ENCODE data around the gene ERGIC1.
"Not testable (repeated sequence)": the region's sequence is repeated elsewhere in the genome, so short reads cannot be mapped to it uniquely, and the experiment has no call there.

The ERGIC1 gene

DNA sequence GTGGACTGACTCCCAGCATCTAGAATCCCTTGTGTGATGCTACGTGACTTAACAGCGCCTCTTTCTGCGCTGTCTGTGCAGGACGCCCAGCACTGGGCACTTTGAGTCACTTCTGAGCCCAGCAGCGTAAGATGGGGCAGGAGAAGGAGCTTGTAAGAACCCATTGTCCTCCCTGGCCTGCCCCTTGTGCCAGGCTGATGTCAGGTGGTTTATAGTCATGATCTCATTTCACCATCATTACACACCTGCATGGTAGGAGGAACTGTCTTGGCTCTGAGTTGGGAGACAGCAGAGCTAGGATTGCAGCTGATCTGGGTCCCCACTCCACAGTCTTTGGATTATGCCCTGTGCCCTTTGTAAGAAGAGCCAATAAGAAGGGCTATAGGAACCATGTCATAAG lies 12.2 kb downstream of the ERGIC1 start:
- no peak for DNase-seq (ENCODE audit: low read depth in 2 of 3, low spot score in 2 of 3)

DNA sequence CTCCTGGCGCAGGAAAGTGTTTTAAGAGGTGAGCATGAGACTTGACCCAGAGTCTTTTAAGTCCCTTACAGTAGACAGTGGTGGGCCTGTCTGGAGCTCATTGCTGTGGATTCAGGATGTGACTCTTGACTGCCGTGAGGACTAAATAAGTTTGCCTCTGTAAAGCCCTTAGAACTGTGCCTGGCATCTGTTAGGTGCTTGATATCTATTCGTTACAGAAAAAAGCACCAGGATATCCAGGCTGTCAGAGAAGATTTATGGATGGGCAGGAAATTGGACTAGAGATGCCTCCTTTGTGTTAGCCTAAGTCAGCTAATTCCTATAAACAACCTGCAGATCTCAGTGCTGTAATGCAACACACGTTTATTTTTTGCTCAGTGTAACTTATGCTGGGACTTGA lies 12.6 kb downstream of the ERGIC1 start:
- no peak for DNase-seq (ENCODE audit: low read depth in 2 of 3, low spot score in 2 of 3)

DNA sequence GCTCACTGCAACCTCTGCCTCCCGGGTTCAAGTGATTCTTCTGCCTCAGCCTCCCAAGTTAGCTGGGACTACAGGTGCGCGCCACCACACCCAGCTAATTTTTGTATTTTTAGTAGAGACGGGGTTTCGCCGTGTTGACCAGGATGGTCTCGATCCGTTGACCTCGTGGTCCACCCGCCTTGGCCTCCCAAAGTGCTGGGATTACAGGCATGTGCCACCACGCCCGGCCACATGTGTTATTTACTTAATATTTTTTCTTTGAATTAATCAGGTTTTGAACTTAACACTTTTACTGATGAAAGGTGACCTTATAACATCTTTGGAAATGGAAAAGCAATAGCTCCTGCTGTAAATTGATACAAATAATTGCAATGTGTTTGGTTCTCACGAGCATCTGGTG lies 13.5 kb downstream of the ERGIC1 start:
- DNase-seq (ENCODE audit: low read depth in 2 of 3, low spot score in 2 of 3), result not testable (repeated sequence)

DNA sequence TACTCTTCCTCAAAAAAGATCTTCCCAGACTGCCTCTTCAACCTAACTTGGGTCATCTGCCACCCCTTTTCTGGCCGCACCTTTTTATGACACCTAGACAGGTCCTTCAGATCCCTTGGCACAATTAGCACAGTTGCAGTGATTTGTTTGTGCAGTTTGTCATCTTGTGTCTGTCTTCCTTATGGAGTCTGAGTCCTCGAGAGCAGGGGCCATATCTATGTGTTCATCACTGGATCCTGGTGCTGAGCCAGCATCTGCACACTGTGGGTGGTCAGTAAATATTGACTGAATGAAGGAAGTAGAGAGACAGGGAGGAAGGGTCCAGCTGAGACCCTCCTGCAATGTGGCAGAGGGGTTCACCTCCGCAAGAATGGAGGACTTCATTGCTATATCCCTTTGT lies 14.4 kb downstream of the ERGIC1 start:
- DNase-seq (ENCODE audit: low read depth in 2 of 3, low spot score in 2 of 3), result no peak

DNA sequence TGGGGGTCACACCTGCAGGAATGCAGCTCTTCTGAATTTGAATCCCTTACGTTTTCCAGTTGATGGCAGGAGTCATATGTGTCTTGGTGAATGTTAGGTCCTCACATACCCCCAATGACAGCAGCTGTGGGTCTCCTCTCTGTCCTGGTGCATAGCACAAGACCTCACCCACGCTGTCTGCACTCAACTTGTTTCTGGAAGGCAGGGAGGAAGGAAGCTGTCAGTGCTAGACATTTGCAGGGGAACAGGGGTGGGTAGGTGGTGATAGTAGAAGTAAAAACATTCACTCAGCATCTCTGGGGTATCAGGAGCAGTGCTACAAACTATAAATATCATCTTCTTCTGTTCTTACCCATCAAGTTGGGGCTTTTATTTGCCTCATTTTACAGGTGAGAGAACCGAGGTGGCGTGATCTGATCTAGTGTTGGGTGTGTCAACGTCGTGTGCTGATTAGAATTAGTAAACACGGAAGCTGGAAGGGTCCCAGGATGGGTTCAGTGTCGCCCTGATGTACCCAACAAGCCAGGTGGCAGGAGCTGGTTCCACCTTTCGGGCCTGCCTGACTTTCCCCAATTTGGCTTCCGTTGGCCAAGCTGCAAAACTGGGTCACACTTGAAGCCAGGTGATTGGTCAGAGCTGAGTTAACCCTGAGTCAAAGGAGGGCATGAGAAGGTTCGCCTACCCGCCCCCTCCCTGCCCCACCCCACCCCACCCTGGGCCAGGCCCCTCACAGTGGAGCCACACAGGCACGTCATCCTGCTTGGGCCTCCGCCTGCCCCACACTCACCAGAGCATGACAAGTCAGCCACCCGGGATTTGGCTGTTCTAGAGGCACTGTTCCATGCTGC lies 15.8 kb downstream of the ERGIC1 start:
- no peak for DNase-seq (ENCODE audit: low read depth in 2 of 3, low spot score in 2 of 3)

DNA sequence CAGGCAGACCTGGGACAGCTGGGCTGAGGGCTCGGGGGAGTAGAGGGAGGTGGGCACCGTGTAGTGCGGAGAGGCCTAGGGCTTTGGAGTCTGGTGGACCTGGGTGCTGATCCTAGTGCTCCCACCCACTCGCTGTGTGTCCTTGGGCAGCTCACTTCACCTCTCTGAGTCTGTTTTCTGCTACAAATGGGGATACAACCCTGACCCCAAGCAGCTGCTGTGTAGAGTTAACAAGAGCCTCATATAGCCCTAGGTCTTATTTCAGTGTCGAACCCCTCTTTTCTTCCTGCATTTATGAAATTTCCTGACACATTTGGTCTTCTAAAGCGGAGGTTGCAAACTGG lies 16.4 kb downstream of the ERGIC1 start:
- no peak for DNase-seq (ENCODE audit: low read depth in 2 of 3, low spot score in 2 of 3)

DNA sequence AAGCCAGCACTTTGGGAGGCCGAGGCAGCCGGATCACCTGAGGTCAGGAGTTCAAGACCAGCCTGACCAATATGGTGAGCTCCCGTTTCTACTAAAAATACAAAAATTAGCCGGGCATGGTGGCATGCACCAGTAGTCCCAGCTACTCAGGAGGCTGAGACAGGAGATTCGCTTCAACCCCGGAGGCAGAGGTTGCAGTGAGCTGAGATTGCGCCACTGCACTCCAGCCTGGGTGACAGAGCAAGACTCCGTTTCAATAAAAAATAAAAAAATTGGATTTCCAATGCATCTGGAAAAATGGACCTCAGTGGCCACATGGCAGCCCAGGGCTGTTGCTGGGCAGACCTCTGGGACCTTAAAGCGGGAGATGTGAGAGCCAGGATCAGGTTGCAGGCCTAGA lies 17.2 kb downstream of the ERGIC1 start:
- not testable (repeated sequence) for DNase-seq (ENCODE audit: low read depth in 2 of 3, low spot score in 2 of 3)

DNA sequence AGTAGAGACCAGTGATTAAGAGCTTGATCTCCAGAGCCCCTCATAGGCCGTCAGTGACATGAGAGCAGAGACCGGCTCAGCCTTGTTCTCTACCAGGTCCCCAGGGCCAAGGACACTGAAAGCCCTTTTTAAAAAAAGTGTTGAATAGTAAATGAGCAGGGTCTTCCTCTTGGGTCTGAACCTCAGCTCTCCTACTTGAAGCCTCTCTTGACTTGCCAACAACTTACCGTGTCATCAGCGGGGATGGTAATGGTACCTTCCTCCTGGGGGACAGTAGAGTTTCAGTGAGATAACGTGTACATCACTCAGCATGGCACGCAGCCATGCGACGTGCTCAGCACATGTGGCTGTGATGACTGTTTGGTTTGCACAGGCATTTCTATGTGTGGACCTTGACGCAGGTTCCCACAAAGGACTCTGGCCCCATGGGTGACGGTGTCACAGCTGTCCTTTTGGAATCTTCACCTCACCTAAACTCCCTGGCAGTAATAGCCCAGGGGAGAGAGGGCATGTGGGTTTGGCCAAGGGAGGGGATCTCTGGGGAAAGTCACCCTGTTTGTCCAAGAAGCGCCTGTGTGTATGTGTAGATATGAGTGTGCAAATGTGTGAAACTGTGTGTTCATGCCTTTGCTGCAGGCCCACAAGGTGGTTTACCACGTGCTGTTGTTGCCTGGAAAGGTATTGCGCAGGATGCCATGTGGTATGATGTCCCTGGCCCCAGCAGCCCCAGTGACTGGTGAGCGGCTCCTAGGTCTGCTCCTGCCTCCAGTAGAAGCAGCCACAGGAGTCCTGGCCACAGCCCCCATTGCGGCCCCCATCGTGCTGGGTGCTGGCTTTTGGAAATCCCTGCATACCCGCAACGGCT lies 18.7 kb downstream of the ERGIC1 start:
- DNase-seq (ENCODE audit: low read depth in 2 of 3, low spot score in 2 of 3), result no peak

DNA sequence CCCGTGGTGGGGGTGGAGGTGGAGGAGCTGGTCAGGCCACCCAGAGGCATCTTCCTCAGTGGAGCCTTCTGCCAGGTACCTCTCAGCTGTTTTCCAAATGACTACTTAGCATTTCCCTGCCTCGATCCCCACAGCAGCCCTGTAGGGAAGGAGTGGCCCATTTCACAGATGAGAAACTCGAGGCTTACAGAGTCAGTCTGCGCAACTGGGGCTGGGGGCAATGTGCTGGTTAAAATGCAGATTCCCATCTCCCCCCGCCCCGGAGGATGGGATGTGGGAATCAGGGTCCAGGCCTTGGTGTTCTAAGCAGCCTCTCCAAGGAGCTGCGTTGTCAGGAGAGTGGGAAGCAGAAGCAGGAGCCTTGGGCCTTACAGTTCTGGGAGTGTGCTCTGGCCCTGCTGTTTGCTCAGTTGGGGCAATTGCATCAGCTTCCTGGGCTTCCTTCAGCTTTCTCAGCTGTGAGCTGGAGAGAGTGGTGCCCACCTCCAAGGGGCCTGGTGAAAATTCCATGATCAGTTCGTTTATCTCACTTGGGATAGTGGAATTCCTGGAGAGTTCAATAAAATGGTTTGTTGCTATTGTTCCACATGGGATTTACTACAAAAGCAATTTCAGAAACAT lies 19.4 kb downstream of the ERGIC1 start:
- DNase-seq (ENCODE audit: low read depth in 2 of 3, low spot score in 2 of 3), result no peak

DNA sequence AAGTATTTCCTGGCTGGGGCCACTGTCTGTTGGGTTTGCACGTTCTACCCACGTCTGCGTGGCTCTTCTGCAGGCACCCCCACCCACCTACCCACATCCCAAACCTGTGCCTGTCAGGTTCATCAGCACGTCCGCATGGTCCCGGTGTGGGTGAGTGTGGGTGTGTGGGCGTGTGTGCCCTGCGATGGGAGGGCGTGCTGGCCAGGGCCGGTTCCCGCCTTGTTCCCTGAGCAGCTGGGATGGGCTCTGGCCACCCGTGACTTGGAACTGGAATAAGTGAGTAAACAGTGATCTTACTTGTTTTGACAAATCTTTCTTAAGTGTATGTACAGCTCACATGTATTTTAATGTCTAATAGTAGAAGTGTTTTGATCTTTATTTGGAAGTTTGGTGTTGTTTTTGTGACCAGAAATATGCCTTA lies 20.4 kb downstream of the ERGIC1 start:
- DNase-seq (ENCODE audit: low read depth in 2 of 3, low spot score in 2 of 3), result no peak

DNA sequence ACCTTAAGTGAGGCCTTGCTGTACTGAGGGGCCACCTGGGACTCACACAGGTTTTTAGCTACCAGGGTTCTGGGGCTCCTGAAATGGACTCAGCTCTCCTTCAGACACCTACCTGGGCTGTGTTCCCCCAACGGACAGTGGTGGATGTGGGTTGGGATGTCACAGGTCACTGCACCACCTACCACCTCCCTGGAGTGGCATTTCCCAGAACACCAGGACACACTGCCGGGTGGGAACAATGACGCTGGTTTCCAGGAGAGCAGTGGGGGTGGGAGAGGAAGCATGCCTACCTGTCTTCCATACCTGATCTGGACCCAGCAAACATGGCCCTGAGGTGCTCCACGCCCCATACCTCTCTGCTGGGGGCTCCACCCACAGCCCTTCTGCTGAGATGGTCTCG lies 20.9 kb downstream of the ERGIC1 start:
- DNase-seq (ENCODE audit: low read depth in 2 of 3, low spot score in 2 of 3), result no peak

DNA sequence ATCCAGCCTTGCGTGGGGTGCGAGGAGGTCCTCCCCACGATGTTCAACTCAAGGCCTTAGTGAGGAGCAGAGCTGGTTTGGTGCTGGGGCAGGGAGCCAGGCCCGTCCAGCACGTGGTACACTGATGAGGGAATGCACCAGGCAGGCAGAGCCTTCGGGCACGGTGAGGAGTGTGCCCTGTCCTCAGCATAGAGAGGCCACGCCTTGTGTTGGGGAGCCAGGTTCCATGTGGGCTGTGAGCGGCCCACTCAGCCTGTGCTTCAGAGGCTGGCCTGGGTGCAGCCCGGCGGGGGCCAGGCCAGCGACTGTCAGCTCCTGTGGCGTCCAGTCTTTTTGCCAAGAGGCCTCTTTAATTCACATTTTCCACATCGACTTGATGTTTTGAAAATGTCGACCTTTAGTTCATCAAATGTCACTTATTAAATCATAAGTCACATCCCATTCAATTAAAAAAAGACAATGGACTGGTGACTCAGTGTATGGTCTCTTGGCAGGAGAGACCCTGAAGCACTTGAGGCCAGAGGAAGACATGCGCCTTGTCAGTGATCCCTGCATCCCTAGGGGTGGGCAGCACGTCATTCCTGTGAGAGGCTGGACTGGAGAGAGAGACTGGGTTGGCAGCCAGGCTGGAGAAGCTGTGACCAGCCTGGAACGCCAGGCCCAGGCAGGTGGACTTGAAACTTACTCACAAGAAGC lies 21.7 kb downstream of the ERGIC1 start:
- no peak for DNase-seq (ENCODE audit: low read depth in 2 of 3, low spot score in 2 of 3)

DNA sequence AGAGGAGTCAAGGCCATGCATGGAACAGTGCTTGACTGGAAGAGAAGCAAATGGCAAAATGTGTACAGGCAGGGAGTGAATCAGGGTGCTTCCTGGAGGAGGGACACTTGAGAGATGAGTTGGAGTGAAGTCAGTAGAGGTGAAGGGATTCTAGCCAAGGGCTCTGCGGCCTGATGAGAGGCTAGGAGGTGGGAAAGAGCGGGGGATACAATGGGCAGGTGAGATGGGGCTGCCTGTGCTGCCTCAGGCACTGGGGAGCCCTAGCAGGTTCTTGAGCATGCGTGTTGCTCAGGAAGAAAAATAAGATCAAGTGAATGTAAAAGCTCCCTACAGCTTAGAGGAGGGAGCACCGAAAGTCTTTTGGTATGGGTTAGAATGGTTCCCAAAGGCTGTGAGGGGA lies 22.3 kb downstream of the ERGIC1 start:
- no peak for DNase-seq (ENCODE audit: low read depth in 2 of 3, low spot score in 2 of 3)

DNA sequence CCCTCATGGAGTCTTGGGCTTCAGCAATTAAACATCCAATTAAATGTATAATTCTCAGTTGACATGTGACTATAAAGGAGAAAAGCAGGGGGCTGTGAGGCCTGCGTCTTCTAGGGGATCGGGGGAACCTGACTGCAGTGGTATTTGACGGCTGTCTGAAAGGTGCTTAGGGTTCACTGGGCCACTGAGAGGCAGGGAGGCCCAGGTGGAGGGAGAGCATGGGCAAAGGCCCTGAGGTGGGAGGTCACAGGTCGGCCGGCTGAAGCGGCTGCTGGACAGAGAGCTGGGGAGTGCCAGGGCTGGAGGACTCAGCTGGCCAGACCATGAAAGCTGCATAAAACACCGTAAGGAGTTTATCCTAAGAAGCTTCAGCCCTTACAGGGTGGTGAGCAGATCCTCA lies 23.9 kb downstream of the ERGIC1 start:
- DNase-seq (ENCODE audit: low read depth in 2 of 3, low spot score in 2 of 3), result no peak

DNA sequence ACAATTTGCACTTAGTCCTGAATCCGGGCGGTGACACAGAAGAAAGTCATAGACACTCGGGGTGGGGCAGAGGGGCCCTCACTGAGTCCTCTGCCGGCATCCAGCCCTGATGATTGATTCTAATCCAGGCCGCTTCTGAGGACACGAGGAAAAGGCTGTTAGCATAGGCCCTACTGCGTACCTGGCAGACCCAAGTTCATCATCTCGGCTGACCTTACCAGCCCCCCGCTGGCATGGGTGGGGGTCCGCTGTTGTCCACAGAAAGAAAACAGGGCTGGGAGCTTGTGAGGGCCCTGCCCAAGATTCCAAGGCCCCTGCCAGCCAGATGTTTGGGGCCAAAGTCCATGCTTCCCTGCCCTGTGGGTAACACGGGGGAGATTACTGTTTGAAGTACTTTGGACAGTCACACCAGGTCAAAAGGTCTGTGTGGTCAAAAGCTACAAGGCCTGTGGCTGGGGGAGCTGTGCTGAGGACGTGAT lies 24.5 kb downstream of the ERGIC1 start:
- no peak for DNase-seq (ENCODE audit: low read depth in 2 of 3, low spot score in 2 of 3)

DNA sequence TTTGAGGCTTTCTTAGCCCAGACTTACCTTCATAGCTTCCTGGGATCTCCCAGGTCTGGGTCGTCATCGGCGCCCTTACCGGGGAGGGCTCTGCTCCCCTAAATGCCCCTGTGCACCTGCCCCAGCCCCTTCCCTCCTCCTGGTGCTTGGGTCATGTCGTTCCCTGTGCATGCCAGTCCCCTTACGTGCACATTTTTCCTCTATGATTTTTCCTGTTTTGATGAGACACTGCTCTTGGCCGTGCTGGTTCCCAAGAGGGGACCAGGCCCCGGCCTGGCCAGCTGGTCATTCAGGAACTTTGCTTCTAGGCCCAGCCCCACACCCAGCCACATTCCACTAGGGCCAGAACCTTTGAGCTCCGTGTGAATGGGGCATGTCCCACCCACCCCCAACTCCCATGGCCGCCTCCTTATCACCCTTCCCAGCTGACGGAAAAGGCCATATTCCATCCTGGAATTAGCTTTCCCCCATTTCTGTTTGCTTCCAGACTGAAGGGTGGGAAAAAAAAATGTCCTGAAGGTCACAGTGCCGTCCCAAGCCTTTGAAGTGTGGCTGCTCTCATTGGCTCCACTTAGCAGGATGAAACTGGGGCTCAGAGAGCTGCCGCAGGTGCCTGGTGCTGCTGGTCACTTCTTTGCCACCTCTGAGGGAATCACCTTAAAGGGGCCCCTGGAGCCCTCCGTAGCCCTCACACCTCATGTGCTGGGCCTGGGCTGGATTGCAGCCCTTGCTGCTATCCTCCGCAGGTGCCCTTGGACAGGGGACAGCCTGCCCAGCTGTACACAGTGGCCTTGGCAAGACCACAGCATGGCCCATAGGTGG lies 25.1 kb downstream of the ERGIC1 start:
- DNase-seq (ENCODE audit: low read depth in 2 of 3, low spot score in 2 of 3), result no peak

DNA sequence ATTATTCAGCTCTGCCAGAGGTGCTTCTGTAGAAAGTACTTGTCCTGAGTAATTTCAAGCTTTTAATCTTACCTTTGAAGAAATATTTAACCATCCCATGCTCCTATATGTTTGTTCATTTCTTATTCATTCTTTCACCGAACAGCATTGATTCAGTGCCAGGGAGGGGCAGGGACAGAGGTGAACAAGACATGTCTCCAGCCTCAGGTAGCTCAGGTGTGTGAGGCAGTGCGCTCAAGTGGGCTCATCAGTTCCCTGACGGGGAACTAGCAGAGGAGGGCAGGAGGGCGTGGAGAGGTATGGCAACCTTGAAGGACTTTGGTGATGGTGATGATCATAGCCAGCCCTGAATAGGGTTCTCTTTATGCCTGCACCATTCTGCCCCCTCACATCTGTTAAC lies 25.9 kb downstream of the ERGIC1 start:
- no peak for DNase-seq (ENCODE audit: low read depth in 2 of 3, low spot score in 2 of 3)

DNA sequence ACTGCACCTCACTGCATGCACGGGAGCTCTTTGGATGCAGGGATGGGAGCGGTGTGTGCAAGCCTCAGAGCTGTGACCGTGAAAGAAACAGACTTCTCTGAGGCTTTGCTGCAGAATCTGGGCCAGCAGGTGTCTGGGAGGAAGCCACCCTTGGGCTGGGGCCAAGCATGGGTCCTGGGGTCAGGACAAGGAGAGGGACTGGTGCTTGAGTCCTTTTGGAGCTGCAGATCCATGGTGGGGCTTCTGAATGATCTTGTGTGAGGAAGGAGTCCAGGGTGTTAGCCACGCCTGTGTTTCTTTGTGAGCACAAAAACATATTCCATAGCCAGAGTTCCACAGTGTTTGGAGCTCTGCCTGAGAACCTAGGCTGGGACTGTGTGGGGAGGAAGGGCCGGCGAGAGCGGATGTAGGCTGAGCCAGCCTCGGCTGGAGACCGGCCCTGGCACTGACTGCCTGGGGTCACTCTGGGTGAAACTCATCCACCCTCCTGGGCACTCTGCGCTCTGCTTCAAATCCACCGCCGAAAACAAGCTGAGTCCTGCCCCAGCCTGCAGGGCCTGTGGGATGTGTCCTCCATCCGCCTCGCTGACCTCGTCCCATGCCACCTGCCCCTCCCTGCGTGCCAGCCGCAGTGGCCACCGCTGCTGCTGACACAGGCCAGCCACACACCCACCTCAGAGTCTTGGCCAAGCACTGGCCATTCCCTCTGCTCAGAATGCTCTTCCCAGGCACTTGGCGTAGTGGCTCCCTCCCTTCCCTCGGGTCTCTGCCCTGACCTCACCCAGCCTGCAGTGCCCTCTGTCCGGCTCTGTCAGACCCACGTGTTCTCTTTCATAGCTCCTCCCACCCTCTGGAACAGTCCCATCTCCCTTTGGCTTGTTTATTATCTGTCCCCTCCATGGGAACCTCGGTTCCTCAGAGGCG lies 26.7 kb downstream of the ERGIC1 start:
- DNase-seq (ENCODE audit: low read depth in 2 of 3, low spot score in 2 of 3), result no peak

DNA sequence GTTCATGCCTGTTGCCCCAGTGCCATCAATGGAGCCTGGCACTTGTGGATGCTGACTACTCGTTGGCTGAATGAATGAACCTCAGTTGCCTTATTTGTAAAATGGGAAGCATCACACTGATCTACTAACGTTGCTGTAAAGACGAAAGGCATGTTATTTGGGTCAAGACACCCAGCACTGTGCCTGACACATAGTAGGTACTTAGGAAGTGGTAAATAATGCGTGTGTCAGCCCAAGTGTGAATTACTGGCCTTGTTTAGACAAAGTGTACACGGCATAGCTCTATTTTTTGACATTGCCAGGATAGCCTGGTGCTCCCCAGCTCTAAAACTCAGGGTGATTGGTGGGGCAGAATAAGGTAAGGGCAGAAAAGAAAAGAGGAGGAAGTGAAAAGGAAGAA lies 27.4 kb downstream of the ERGIC1 start:
- DNase-seq (ENCODE audit: low read depth in 2 of 3, low spot score in 2 of 3), result no peak

Measured in activated CD8-positive, alpha-beta memory T cell treated with anti-CD3 and anti-CD28 coated beads for 48 hours (primary cell).